Measurements from ENCODE around the gene SAT1.

DNA sequence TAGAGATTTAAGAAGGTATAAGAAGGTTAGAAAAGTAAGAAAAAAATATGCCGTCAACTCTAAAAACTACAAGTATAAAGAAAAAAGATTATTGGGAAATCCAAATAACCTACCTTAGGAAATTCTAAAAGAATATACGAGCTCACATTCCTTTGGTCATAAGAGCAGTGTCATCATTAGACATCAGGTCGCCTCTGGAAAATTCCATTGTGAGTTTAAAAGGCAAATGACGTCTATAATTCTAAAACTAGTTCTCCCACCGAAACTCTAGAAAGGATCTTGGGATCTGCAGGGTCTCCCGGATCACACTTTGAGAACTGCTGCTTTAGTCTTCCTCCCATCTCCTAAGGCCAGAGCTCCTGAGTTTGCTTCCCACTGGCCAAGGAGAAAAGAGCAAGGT lies 518 bp upstream of the SAT1 start:
- TF ChIP-seq, protein P1, sequence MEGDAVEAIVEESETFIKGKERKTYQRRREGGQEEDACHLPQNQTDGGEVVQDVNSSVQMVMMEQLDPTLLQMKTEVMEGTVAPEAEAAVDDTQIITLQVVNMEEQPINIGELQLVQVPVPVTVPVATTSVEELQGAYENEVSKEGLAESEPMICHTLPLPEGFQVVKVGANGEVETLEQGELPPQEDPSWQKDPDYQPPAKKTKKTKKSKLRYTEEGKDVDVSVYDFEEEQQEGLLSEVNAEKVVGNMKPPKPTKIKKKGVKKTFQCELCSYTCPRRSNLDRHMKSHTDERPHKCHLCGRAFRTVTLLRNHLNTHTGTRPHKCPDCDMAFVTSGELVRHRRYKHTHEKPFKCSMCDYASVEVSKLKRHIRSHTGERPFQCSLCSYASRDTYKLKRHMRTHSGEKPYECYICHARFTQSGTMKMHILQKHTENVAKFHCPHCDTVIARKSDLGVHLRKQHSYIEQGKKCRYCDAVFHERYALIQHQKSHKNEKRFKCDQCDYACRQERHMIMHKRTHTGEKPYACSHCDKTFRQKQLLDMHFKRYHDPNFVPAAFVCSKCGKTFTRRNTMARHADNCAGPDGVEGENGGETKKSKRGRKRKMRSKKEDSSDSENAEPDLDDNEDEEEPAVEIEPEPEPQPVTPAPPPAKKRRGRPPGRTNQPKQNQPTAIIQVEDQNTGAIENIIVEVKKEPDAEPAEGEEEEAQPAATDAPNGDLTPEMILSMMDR (IDR thresholded peaks at IDR 0.05; ENCODE audit: insufficient read depth, low read length), result no peak
- TF ChIP-seq POLR2AphosphoS5 (IDR thresholded peaks at IDR 0.05; ENCODE audit: low read depth) (no peak), SPI1 (IDR thresholded peaks at IDR 0.05; ENCODE audit: borderline replicate concordance, low read depth) (no peak)
- TF ChIP-seq, protein P2, sequence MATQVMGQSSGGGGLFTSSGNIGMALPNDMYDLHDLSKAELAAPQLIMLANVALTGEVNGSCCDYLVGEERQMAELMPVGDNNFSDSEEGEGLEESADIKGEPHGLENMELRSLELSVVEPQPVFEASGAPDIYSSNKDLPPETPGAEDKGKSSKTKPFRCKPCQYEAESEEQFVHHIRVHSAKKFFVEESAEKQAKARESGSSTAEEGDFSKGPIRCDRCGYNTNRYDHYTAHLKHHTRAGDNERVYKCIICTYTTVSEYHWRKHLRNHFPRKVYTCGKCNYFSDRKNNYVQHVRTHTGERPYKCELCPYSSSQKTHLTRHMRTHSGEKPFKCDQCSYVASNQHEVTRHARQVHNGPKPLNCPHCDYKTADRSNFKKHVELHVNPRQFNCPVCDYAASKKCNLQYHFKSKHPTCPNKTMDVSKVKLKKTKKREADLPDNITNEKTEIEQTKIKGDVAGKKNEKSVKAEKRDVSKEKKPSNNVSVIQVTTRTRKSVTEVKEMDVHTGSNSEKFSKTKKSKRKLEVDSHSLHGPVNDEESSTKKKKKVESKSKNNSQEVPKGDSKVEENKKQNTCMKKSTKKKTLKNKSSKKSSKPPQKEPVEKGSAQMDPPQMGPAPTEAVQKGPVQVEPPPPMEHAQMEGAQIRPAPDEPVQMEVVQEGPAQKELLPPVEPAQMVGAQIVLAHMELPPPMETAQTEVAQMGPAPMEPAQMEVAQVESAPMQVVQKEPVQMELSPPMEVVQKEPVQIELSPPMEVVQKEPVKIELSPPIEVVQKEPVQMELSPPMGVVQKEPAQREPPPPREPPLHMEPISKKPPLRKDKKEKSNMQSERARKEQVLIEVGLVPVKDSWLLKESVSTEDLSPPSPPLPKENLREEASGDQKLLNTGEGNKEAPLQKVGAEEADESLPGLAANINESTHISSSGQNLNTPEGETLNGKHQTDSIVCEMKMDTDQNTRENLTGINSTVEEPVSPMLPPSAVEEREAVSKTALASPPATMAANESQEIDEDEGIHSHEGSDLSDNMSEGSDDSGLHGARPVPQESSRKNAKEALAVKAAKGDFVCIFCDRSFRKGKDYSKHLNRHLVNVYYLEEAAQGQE (IDR thresholded peaks at IDR 0.05; ENCODE audit: insufficient replicate concordance, low read depth), result no peak
